Vagina (tissue), 2 donors: ENCODE measurements around the gene TBL1X. TPM values are rescaled to one million over a fixed set of nuclear protein-coding genes. Genes with fewer than 3 reads are reported as not detected.

Experiments
- DNase-seq, 2 donors: peaks; one replicate each; pipeline ENCODE4 v3.0.0-alpha.2; 2017; ENCODE audit errors: extremely low spot score in 2 of 2
- H3K27ac ChIP-seq: fragments of 200-600 bp; sonication (generic); one replicate; pipeline ENCODE4 v1.5.1; 2019
- H3K27me3 ChIP-seq: fragments of 200-600 bp; sonication (generic); one replicate; pipeline ENCODE4 v1.5.1; 2019
- H3K36me3 ChIP-seq, 2 donors: fragments of 200-600 bp; sonication (generic); one replicate each; pipeline ENCODE4 v1.5.1; 2017 to 2019
- H3K4me1 ChIP-seq: fragments of 200-600 bp; sonication (generic); one replicate; pipeline ENCODE4 v1.5.1; 2019
- H3K4me3 ChIP-seq, 2 donors: fragments of 200-600 bp; sonication (generic); 1 replicate in 1 of 2; 2 replicates in 1 of 2; pipeline ENCODE4 v1.5.1; 2016 to 2019
- H3K9me3 ChIP-seq: fragments of 200-600 bp; sonication (generic); one replicate; pipeline ENCODE4 v1.5.1; 2019
- POLR2A ChIP-seq, 2 donors: fragments of 450-650 bp; IDR thresholded peaks; one replicate each; pipeline ENCODE4 v1.6.1; 2017; ENCODE audit warnings: antibody characterized with exemption in 2 of 2, mild to moderate bottlenecking in 2 of 2, moderate library complexity in 2 of 2
- POLR2AphosphoS5 ChIP-seq, 2 donors: sonication (generic); formaldehyde crosslinking; IDR thresholded peaks; one replicate each; pipeline ENCODE4 v1.9.0; 2017; ENCODE audit warnings: antibody characterized with exemption in 2 of 2, mild to moderate bottlenecking in 2 of 2, low read depth in 1 of 2; ENCODE audit not compliant: insufficient read depth in 1 of 2
- intact Hi-C: fragments of 100-400 bp; cut with DNase I; formaldehyde crosslinking; loops from one replicate; pipeline ENCODE4 v1.15.1; 2023
- total RNA-seq: library from RNA; depleted of rRNA; stranded (reverse); fragments of >200 nt; gene quantifications from one replicate; pipeline ENCODE4 v1.2.3, GENCODE V29; 2016
- TF ChIP-seq, protein P1 (sequence below), 3 experiments: fragments of 450-650 bp in 2 of 3; fragments of 200-600 bp in 1 of 3; sonication (generic) in 1 of 3; IDR thresholded peaks; one replicate each; pipeline ENCODE4 v1.5.1; 2017 to 2019; ENCODE audit warnings: antibody characterized with exemption in 3 of 3, mild to moderate bottlenecking in 2 of 3, moderate library complexity in 2 of 3

The TBL1X gene
- total RNA-seq, 1 donor from 2014 or later: 41.3 TPM

DNA sequence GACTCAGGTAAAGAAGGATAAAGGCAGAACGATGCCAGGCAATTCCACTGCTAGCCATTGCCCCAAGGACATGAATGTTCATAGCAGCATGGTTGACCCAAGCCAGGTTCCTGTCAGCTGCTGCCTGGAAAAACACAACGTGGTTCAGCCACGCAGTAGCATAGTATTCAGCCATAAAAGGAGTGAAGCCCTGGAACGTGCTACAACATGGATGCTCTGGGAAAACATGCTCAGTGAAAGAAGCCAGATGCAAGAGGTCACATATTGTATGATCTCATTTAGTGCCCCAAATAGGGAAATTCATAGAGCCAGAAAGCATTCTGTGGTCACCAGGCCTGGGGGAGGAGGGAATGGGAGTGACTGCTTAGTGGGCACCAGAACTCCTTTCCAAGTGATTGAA lies 170.9 kb downstream of the TBL1X start:
- Histone ChIP-seq H3K27me3 (no peaks in the 10 kb centered on the region), H3K36me3 (no peaks in the 10 kb centered on the region), H3K9me3 (no peaks in the 10 kb centered on the region), H3K4me3 (no peak overlapping the region), H3K27ac (no peak overlapping the region), H3K4me1 (no peaks in the 10 kb centered on the region)
- no peak for DNase-seq
- intact Hi-C loops: no loop called here
- TF ChIP-seq, protein P1, sequence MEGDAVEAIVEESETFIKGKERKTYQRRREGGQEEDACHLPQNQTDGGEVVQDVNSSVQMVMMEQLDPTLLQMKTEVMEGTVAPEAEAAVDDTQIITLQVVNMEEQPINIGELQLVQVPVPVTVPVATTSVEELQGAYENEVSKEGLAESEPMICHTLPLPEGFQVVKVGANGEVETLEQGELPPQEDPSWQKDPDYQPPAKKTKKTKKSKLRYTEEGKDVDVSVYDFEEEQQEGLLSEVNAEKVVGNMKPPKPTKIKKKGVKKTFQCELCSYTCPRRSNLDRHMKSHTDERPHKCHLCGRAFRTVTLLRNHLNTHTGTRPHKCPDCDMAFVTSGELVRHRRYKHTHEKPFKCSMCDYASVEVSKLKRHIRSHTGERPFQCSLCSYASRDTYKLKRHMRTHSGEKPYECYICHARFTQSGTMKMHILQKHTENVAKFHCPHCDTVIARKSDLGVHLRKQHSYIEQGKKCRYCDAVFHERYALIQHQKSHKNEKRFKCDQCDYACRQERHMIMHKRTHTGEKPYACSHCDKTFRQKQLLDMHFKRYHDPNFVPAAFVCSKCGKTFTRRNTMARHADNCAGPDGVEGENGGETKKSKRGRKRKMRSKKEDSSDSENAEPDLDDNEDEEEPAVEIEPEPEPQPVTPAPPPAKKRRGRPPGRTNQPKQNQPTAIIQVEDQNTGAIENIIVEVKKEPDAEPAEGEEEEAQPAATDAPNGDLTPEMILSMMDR (IDR thresholded peaks at IDR 0.05): no peak
- TF ChIP-seq POLR2A (IDR thresholded peaks at IDR 0.05) (no peak), POLR2AphosphoS5 (IDR thresholded peaks at IDR 0.05; ENCODE audit: insufficient read depth in 1 of 2, low read depth in 1 of 2) (no peak)

DNA sequence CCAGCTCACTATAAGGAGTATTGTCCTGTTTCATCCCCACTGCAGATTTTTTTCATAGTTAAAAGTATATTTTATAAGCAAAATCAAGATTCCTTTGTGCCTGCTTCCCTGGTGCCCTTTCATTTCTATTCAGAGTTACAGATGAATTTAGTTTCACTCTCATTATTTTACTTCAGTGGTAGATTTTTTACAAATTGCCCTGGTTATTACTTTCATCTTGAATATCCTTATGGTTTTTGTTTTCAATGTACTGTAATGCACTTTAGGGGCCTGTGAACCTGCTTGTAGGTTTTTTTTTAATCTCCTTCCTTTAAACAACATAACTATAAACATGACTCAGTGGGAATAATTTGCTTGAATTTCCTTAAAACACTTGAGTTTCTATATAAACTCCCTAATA lies 174.0 kb downstream of the TBL1X start:
- H3K9me3 ChIP-seq: no peaks in the 10 kb centered on the region
- TF ChIP-seq POLR2A (IDR thresholded peaks at IDR 0.05) (no peak), POLR2AphosphoS5 (IDR thresholded peaks at IDR 0.05; ENCODE audit: insufficient read depth in 1 of 2, low read depth in 1 of 2) (no peak)
- TF ChIP-seq, protein P1 (IDR thresholded peaks at IDR 0.05): no peak

DNA sequence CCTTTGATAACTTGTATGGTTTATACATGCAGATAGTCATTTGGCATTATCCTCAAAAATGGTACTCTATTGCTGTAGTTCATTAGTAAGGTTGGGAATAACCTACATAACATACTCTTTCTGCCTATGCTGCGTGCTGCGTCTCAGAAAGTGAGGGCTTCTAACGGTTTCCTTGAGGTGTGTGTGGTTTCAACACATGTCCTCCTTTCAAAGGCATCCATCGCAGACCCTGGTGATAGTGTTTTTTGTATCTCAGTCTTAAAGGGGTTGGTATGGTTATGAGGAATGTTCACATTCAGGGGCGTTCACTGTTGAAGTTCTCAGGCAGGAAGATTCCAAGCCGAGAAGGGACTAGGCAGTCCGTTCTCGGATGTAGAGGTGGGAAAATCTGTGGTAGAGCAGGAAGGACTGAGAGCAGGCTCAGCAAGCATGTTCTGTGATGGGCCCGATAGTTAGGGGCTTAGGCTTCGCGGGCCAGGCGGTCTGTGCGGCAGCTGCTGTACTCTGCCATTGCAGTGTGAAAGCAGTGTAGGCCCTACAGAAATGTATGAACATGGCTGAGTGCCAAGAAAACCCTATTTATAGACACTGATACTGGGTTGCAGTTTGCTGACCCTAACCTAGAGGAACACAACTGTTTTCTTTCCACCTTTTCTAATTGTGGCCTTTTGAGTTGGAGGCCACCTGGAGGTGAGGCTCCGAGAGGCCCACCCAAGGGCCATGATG lies 177.6 kb downstream of the TBL1X start:
- H3K4me3 ChIP-seq: no peak overlapping the region
- peaks cover 5% of the 10 kb centered on the region for H3K4me1 ChIP-seq
- no peaks in the 10 kb centered on the region for H3K9me3 ChIP-seq
- no peaks in the 10 kb centered on the region for H3K36me3 ChIP-seq
- intact Hi-C loops: no loop called here
- no peak for DNase-seq
- TF ChIP-seq POLR2AphosphoS5 (IDR thresholded peaks at IDR 0.05; ENCODE audit: insufficient read depth in 1 of 2, low read depth in 1 of 2) (no peak), POLR2A (IDR thresholded peaks at IDR 0.05) (no peak)
- TF ChIP-seq, protein P1 (IDR thresholded peaks at IDR 0.05): no peak
- no peaks in the 10 kb centered on the region for H3K27me3 ChIP-seq
- no peak overlapping the region for H3K27ac ChIP-seq

More for the DNA sequence above, 174.0 kb downstream of the TBL1X start:
- no peaks in the 10 kb centered on the region for H3K36me3 ChIP-seq
- H3K27me3 ChIP-seq: no peaks in the 10 kb centered on the region
- no peak overlapping the region for H3K4me3 ChIP-seq
- no peak overlapping the region for H3K27ac ChIP-seq
- DNase-seq: no peak
- intact Hi-C loops: no loop called here
- no peaks in the 10 kb centered on the region for H3K4me1 ChIP-seq

DNA sequence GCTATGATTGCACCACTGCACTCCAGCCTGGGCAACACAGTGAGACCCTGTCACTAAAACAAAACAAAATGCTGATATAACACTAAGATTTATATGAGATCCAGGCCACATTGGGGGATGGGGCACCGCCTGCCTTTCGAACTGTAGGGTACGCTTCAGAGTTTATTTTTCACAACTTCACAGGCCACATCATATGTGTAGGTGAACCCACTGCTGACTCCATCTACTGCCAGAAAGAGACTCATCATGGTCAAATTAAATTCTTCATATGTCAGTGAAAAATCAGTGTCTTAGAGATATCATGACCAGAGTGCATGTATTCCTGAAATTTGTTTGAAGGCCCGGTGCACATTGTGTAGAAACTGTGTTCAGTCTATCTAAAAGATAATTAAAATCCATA lies 178.9 kb downstream of the TBL1X start:
- intact Hi-C loops: no loop called here
- Histone ChIP-seq H3K9me3 (no peaks in the 10 kb centered on the region), H3K27ac (no peak overlapping the region), H3K4me3 (no peak overlapping the region), H3K27me3 (no peaks in the 10 kb centered on the region), H3K36me3 (no peaks in the 10 kb centered on the region), H3K4me1 (peaks cover 11% of the 10 kb centered on the region)
- DNase-seq: no peak
- TF ChIP-seq POLR2A (IDR thresholded peaks at IDR 0.05): no peak
- no peak for TF ChIP-seq POLR2AphosphoS5 (IDR thresholded peaks at IDR 0.05; ENCODE audit: insufficient read depth in 1 of 2, low read depth in 1 of 2)
- TF ChIP-seq, protein P1 (IDR thresholded peaks at IDR 0.05): no peak

DNA sequence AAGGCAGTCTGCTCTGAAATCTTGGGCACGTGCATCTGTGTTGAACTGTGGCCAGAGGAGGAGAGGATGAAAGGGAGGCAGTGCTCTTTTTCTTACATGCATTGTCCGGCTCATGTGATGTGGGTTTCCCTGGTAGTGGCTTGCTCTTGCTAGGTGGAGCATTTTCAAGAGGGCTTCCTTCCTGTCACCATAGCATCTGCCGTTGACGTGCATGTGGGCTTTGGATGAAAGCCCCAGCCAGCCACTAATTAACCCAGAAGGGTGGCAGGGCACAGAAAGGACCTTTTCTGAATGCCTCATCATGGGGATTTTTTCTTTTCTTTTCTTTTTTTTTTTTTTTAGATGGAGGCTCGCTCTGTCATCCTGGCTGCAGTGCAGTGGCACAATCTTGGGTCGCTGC lies 179.5 kb downstream of the TBL1X start:
- TF ChIP-seq POLR2A (IDR thresholded peaks at IDR 0.05) (no peak), POLR2AphosphoS5 (IDR thresholded peaks at IDR 0.05; ENCODE audit: insufficient read depth in 1 of 2, low read depth in 1 of 2) (no peak)
- TF ChIP-seq, protein P1 (IDR thresholded peaks at IDR 0.05): no peak
- Histone ChIP-seq H3K4me3 (no peak overlapping the region), H3K36me3 (no peaks in the 10 kb centered on the region), H3K27me3 (no peaks in the 10 kb centered on the region), H3K9me3 (no peaks in the 10 kb centered on the region), H3K4me1 (peaks cover 11% of the 10 kb centered on the region), H3K27ac (no peak overlapping the region)
- no peak for DNase-seq
- intact Hi-C loops: no loop called here
